Measurements from ENCODE around the gene SLC30A1. TPM values are rescaled to one million over a fixed set of nuclear protein-coding genes. Genes with fewer than 3 reads are reported as not detected.

SLC30A1 gene
- total RNA-seq, 1 donor from 2014 or later, result 19.2 TPM

GRCh38 chr1:211527888-211528287 is 51.1 kb downstream of the SLC30A1 start:
- Histone ChIP-seq H3K4me3 (no peak overlapping the region), H3K9me3 (no peaks in the 10 kb centered on the region), H3K27me3 (no peaks in the 10 kb centered on the region), H3K36me3 (no peaks in the 10 kb centered on the region), H3K4me1 (peaks cover 18% of the 10 kb centered on the region), H3K27ac (no peak overlapping the region)
- no peak for DNase-seq (ENCODE audit: extremely low spot score in 2 of 2)
- TF ChIP-seq POLR2AphosphoS5 (IDR thresholded peaks at IDR 0.05; ENCODE audit: insufficient read depth in 1 of 2, low read depth in 1 of 2) (no peak), POLR2A (IDR thresholded peaks at IDR 0.05) (no peak), CTCF (IDR thresholded peaks at IDR 0.05) (no peak)
- intact Hi-C loops (cut with DNase I), result no loop called here

GRCh38 chr1:211527006-211527405 is 52.0 kb downstream of the SLC30A1 start:
- no peaks in the 10 kb centered on the region for H3K9me3 ChIP-seq
- H3K27me3 ChIP-seq, result no peaks in the 10 kb centered on the region
- TF ChIP-seq POLR2AphosphoS5 (IDR thresholded peaks at IDR 0.05; ENCODE audit: insufficient read depth in 1 of 2, low read depth in 1 of 2) (no peak), CTCF (IDR thresholded peaks at IDR 0.05) (no peak), POLR2A (IDR thresholded peaks at IDR 0.05) (no peak)
- intact Hi-C loops (cut with DNase I), result no loop called here
- no peak for DNase-seq (ENCODE audit: extremely low spot score in 2 of 2)
- H3K36me3 ChIP-seq, result no peaks in the 10 kb centered on the region
- H3K4me3 ChIP-seq, result no peak overlapping the region
- no peak overlapping the region for H3K27ac ChIP-seq
- H3K4me1 ChIP-seq, result peaks cover 18% of the 10 kb centered on the region

- Histone ChIP-seq H3K27me3 (no peaks in the 10 kb centered on the region), H3K9me3 (no peaks in the 10 kb centered on the region), H3K4me3 (no peak overlapping the region), H3K27ac (no peak overlapping the region), H3K36me3 (no peaks in the 10 kb centered on the region), H3K4me1 (peaks cover 18% of the 10 kb centered on the region)
- no peak for DNase-seq (ENCODE audit: extremely low spot score in 2 of 2)
- intact Hi-C loops (cut with DNase I), result no loop called here
- no peak for TF ChIP-seq POLR2A (IDR thresholded peaks at IDR 0.05)
- TF ChIP-seq CTCF (IDR thresholded peaks at IDR 0.05), result no peak
- no peak for TF ChIP-seq POLR2AphosphoS5 (IDR thresholded peaks at IDR 0.05; ENCODE audit: insufficient read depth in 1 of 2, low read depth in 1 of 2)
Measured at GRCh38 chr1:211526101-211526500, 52.9 kb downstream of the SLC30A1 start.

GRCh38 chr1:211525101-211525676 is 53.8 kb downstream of the SLC30A1 start:
- H3K27ac ChIP-seq, result no peak overlapping the region
- no peaks in the 10 kb centered on the region for H3K27me3 ChIP-seq
- peaks cover 18% of the 10 kb centered on the region for H3K4me1 ChIP-seq
- H3K9me3 ChIP-seq, result no peaks in the 10 kb centered on the region
- intact Hi-C loops (cut with DNase I), result no loop called here
- H3K4me3 ChIP-seq, result no peak overlapping the region
- no peak for TF ChIP-seq POLR2A (IDR thresholded peaks at IDR 0.05)
- no peaks in the 10 kb centered on the region for H3K36me3 ChIP-seq
- no peak for DNase-seq (ENCODE audit: extremely low spot score in 2 of 2)

- H3K27ac ChIP-seq, result no peak overlapping the region
- intact Hi-C loops (cut with DNase I), result no loop called here
- H3K27me3 ChIP-seq, result no peaks in the 10 kb centered on the region
- H3K4me1 ChIP-seq, result peaks cover 15% of the 10 kb centered on the region
- H3K9me3 ChIP-seq, result no peaks in the 10 kb centered on the region
- no peak overlapping the region for H3K4me3 ChIP-seq
- no peak for DNase-seq (ENCODE audit: extremely low spot score in 2 of 2)
- TF ChIP-seq POLR2AphosphoS5 (IDR thresholded peaks at IDR 0.05; ENCODE audit: insufficient read depth in 1 of 2, low read depth in 1 of 2) (no peak), CTCF (IDR thresholded peaks at IDR 0.05) (no peak), POLR2A (IDR thresholded peaks at IDR 0.05) (no peak)
- H3K36me3 ChIP-seq, result no peaks in the 10 kb centered on the region
Measured at GRCh38 chr1:211524521-211524920, 54.4 kb downstream of the SLC30A1 start.
